ENCODE data around the gene KIAA0040.
"Not testable (repeated sequence)": the region's sequence is repeated elsewhere in the genome, so short reads cannot be mapped to it uniquely, and the experiment has no call there.

KIAA0040 gene

GRCh38 chr1:175133673-175134435, 58.7 kb downstream of the KIAA0040 start:
- no peak for DNase-seq

GRCh38 chr1:175132436-175132835, 60.1 kb downstream of the KIAA0040 start:
- no peak for DNase-seq

DNA sequence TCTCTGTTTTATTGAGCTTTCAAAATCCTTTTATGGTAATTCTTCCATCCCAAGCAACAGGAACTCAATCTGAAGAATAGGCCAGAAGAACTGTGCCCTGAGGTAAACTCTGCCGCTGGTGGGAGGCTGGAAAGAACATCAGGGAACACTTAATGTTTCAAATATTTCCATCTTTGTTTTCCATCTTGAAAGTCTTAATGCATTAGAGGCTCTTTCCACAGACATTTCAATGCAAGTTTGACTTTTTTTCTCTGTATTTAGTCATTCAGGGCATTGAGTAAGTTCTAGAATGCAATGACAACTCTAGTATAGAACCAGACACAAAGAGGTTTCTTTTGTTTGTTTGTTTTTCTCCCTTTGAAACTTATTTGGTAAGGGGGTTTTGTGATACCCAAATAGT, 61.5 kb downstream of the KIAA0040 start:
- DNase-seq = no peak

DNA sequence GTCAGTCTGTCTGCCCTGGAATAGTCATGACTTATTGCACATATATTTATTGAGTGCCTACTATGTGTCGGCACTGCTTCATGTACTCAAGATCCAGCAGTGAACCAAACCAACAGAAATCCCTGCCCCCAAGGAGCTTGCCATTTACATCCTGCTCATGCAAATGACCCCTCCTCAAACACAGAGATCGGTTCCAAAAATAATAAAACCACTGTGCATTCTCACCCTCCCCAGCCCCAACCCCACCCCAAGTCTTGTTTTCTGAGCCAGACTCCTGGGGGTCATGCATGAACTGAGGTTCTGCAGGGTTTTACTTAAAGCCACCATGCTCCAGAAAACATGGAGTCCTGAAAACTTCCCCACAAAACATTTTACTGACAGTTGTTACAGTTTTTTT, 61.9 kb downstream of the KIAA0040 start:
- DNase-seq = no peak

DNA sequence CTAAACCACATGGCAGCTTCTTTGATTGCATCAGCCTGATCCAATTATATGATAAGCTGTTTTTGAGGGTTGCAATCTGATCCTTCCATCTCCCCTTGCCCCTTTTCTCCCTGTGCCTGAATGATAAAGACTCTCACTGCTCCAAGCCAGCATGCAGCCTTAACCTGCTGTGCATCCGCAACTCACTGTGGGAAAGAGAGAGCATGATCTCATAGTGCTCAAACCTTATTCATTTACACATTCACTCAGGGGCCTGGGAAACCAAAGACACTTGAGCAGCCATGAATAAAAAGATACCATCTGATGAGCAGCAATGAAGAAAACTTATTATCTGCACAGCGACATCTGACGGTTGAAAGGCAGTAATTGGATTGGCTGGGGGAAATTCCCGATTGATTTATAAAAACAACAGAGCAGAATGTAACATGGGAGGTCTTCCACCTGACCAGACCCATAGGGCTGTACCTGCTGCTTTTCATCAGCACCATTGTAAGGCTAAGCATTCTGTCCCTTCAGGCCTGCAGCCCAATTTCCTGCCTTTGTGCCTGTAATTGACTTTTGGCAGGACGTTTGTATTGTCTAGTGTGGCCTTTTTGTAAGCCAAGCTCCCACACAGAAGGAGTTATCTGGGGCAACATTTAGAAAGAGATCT, 62.5 kb downstream of the KIAA0040 start:
- DNase-seq = no peak

GRCh38 chr1:175129644-175129996, 63.0 kb downstream of the KIAA0040 start:
- no peak for DNase-seq

DNA sequence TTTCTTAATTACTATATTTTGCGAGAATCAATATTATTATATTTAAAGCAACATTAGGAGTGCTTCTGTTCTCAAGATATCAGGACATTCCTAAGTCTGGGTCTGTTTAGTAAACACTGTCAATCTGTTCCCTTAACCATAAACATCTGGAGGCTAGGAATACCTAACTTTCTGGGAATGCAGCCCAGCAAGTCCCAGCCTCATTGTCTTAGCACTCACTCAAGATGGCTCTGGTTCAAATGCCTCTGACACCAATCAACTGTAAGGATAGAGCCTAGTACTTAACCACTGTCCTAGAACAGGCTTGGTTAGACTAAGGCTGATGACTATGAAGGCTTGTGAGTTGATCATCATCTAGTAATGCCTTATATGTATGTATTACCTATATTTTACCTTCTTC, 63.4 kb downstream of the KIAA0040 start:
- DNase-seq = peak; percentile 64

- DNase-seq = no peak
Observed at GRCh38 chr1:175128523-175128922, 64.1 kb downstream of the KIAA0040 start.

- DNase-seq = no peak
Observed at GRCh38 chr1:175127565-175127964, 65.0 kb downstream of the KIAA0040 start.

GRCh38 chr1:175126347-175126746, 66.2 kb downstream of the KIAA0040 start:
- DNase-seq = no peak

DNA sequence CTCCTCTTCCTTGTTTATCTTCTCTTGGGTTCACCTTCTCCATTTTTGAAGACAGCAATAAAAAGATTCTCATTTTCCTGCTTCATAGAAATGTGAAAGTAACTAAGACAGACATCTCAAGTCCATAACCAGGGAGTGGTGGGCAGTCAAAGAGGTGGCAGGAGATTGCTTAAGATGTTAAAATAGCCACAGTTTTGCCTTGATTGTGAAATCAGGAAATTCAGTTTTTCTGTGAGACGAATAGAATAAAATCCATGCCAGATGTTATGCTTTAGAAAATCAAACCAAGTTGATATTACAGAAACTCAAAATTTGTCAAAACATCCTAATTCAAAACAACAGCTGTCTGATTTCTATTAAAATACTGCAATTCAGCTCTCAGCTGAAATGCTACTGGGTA, 67.7 kb downstream of the KIAA0040 start:
- no peak for DNase-seq

GRCh38 chr1:175120511-175120910, 72.1 kb downstream of the KIAA0040 start:
- DNase-seq = no peak

- no peak for DNase-seq
Observed at GRCh38 chr1:175118375-175119367, 73.9 kb downstream of the KIAA0040 start.

GRCh38 chr1:175116903-175117302, 75.7 kb downstream of the KIAA0040 start:
- no peak for DNase-seq

GRCh38 chr1:175116210-175116798, 76.3 kb downstream of the KIAA0040 start:
- DNase-seq = no peak

- no peak for DNase-seq
Observed at GRCh38 chr1:175114996-175115395, 77.6 kb downstream of the KIAA0040 start.

- DNase-seq = not testable (repeated sequence)
Observed at GRCh38 chr1:175108331-175108820, 84.2 kb downstream of the KIAA0040 start.
